GDM1 (cell line): ENCODE results near the gene PRDM8.
"Not testable (repeated sequence)": the region's sequence is repeated elsewhere in the genome, so short reads cannot be mapped to it uniquely, and the experiment has no call there.

Experiments used
- DNase-seq: peaks from one replicate; lab custom pipeline; 2025; lab: John Stamatoyannopoulos, UW

PRDM8 gene

GRCh38 chr4:80228460-80228859 is 31.2 kb downstream of the PRDM8 start:
- DNase-seq, result no peak

- DNase-seq, result no peak
Observed at GRCh38 chr4:80229128-80229527, 31.8 kb downstream of the PRDM8 start.

GRCh38 chr4:80229590-80229989 is 32.3 kb downstream of the PRDM8 start:
- no peak for DNase-seq

DNA sequence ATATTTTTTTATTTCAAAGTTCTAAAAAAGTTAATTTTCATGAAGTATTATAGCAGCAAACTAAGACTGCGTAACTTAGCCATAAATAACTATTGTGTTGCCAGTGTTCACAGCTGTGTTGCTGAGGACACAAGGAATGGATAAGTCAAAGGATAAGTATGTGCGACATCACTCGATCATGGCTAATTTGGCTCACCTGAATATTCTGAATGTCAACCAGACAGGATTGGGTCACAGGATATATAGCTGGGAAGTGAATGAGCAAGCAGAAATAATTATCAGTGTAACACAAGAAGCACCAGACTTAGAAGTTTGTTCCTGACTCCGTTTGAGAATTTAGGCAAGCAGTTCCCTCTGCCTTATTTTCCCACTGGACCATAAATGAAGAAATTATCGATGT is 33.9 kb downstream of the PRDM8 start:
- DNase-seq, result no peak

DNA sequence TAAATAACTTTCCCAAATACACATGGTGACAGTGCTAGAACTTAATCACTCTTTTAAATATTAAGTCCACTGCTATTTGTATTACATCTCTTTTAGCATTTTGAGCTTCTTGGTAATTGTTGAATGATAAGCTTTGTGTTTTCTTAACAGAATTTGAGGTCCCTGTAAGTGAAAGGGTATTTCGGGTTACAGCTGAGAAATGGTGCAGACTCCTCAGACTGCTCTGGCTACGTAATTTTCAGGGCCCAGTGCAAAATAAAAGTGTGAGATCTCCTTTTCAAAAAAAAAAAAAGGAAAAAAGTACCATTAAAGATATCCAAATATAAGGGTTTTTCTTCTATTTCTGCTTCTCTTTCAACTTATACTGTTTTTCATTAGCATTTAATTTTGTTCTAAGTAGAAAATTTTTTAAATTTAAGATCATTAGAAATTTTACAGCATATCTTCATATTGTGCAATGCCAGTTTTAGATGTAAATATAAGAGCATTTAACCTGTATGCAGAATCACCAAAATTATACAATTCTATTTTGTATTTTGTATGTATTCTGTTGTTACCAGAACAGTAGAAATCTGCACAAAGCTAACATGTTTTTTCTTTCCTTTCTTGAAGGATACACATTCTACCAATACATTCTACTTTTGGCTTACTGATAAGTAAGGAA is 35.5 kb downstream of the PRDM8 start:
- no peak for DNase-seq

DNA sequence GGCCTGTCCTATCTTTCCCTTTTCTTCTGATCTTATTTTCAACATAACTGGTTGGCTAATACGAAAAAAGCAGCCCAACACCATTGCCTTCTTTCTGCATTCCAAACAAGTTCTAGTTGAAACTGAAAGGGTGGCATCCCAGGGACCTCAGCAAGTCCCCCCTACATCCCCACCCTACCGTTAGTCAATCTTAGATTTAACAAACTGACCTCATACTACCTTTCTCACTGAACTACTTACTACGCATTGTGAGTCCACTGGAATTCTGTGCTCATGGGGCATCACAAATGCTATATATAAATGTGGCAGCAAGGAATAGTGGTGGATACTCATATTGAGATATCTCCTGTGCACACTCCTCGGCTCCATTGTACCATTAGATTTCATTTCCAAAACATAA is 36.1 kb downstream of the PRDM8 start:
- no peak for DNase-seq

- DNase-seq, result no peak
Observed at GRCh38 chr4:80235451-80235850, 38.1 kb downstream of the PRDM8 start.

DNA sequence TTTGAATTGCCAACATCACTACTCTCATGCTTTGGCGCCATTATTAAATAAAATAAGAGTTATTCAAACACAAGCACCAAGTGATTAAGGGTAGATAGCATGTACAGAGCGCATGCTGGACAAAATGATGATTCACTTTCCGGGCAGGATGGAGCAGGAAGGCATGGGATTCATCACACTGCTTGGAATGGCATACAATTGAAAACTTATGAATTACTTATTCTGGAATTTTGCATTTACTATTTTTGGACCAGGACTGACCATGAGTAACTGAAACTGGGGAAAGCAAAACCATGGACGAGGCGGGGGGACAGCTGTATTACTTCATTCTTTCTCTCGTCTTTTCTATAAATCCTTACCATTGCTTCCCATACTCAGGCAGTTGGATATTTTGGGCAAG is 40.7 kb downstream of the PRDM8 start:
- no peak for DNase-seq

GRCh38 chr4:80239480-80240150 is 42.3 kb downstream of the PRDM8 start:
- DNase-seq, result no peak

- no peak for DNase-seq
Observed at GRCh38 chr4:80240976-80241375, 43.7 kb downstream of the PRDM8 start.

- no peak for DNase-seq
Observed at GRCh38 chr4:80243274-80244018, 46.1 kb downstream of the PRDM8 start.

DNA sequence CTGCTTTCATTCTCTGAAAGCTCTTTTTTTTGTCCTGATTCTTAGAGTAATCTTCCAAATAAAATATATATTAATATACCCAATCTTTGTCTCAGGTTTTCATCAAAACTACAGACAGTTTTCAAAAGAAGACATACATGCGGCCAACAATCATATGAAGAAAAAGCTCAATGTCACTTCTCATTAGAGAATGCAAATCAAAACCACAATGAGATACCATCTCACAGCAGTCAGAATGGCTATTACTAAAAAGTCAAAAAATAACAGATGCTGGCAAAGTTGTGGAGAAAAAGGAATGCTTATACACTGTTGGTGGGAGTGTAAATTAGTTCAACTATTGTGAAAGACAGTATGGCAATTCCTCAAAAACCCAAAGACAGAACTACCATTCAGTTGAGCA is 50.2 kb downstream of the PRDM8 start:
- DNase-seq, result not testable (repeated sequence)

GRCh38 chr4:80249144-80249543 is 51.8 kb downstream of the PRDM8 start:
- no peak for DNase-seq

DNA sequence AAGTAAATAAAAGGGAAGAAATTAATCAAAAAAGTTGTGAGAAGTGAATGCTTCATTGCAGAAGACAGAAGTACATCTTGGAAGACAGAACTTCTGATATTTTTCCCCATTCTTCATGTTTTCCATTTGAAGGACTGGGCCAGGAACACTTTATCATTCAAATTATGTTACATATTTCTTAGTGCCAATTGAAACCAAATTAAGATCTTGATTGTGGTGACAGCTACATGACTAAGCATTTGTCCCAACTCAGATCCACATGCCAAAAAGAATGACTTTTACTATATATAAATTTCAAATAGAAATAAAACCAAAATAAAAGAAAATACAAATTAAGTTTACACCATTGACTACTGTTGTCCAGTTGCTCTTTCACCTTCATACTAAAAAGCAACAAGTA is 55.1 kb downstream of the PRDM8 start:
- DNase-seq, result no peak

DNA sequence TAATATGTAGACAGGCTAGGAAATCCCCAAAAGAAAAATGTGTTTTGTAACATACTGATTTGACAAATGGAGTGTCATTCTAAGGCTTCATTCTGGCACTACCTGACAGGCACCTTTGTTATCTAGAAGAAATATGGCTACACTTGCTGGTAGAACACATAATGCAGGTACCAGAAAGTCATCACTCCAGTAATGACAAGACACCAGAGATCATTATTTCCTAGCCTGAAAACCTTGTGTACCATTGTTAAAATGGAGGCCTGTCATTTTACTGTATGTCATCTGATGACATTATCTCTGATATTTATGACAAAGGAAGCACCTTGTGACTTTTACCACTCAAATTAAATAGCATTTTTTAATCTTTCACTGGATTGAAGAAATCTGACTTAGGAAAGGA is 55.6 kb downstream of the PRDM8 start:
- DNase-seq, result no peak

DNA sequence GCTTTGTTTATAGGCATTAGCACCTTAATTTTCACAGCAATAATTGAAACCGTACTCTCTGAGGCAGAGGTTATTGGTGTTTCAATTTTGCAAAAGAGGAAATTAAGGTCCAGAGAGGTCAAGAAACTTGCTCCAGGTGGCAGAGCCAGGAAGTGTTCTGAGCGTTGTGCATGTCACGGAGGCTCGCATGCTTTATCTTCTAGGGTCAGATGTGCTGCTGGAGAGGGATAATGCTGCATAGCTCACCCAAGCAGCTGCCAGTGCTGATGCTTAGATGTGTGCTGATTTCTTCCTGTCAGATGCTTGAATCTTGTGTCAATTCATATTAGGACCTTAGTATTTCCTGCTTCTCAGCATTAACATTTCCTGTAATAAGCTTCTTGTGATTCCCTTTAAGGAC is 56.2 kb downstream of the PRDM8 start:
- no peak for DNase-seq
